Osteocyte (in vitro differentiated cells): Measurements from ENCODE around the gene IFIH1. TPM values are rescaled to one million over a fixed set of nuclear protein-coding genes. Genes with fewer than 3 reads are reported as not detected.

Experiments
- DNase-seq: peaks from one replicate; pipeline ENCODE4 v3.0.0; 2021; ENCODE audit warnings: mixed read lengths; ENCODE audit not compliant: unreplicated experiment; ENCODE audit errors: extremely low spot score
- H3K27ac Mint-ChIP-seq: one replicate; pipeline ENCODE4 v1.8.0; 2021; ENCODE audit warnings: mild to moderate bottlenecking, mixed read lengths; ENCODE audit not compliant: unreplicated experiment
- H3K27me3 Mint-ChIP-seq: one replicate; pipeline ENCODE4 v1.8.0; 2021; ENCODE audit warnings: mixed read lengths; ENCODE audit not compliant: unreplicated experiment
- H3K36me3 Mint-ChIP-seq: one replicate; pipeline ENCODE4 v1.8.0; 2021; ENCODE audit warnings: mixed read lengths; ENCODE audit not compliant: unreplicated experiment
- H3K4me1 Mint-ChIP-seq: one replicate; pipeline ENCODE4 v1.8.0; 2021; ENCODE audit warnings: mixed read lengths; ENCODE audit not compliant: unreplicated experiment
- H3K4me3 Mint-ChIP-seq: one replicate; pipeline ENCODE4 v1.8.0; 2021; ENCODE audit warnings: mild to moderate bottlenecking, moderate library complexity, mixed read lengths; ENCODE audit not compliant: unreplicated experiment
- H3K9me3 Mint-ChIP-seq: one replicate; pipeline ENCODE4 v1.8.0; 2021; ENCODE audit warnings: mixed read lengths; ENCODE audit not compliant: unreplicated experiment
- CTCF ChIP-seq: fragments of 200-600 bp; sonication (generic); IDR thresholded peaks from 2 replicates; pipeline ENCODE4 v1.5.0; 2021; ENCODE audit warnings: antibody characterized with exemption, mild to moderate bottlenecking, moderate library complexity
- total RNA-seq: library from RNA; stranded (reverse); gene quantifications from 2 replicates; pipeline ENCODE4 v1.2.1, GENCODE V29; 2021

IFIH1 gene
- total RNA-seq, 1 donor from 2014 or later, result 5.4 TPM

- Mint-ChIP-seq H3K27me3 (no peaks in the 10 kb centered on the region), H3K4me3 (no peak overlapping the region), H3K27ac (no peak overlapping the region), H3K9me3 (no peaks in the 10 kb centered on the region), H3K4me1 (no peaks in the 10 kb centered on the region), H3K36me3 (no peaks in the 10 kb centered on the region)
- no peak for TF ChIP-seq CTCF
- DNase-seq, result no peak
These were observed 18.2 kb downstream of the IFIH1 start for GRCh38 chr2:162300266-162300665.

GRCh38 chr2:162298669-162299335 is 19.7 kb downstream of the IFIH1 start:
- Mint-ChIP-seq H3K27ac (no peak overlapping the region), H3K27me3 (no peaks in the 10 kb centered on the region)

GRCh38 chr2:162297925-162298552 is 20.4 kb downstream of the IFIH1 start:
- Mint-ChIP-seq H3K36me3 (no peaks in the 10 kb centered on the region), H3K27ac (no peak overlapping the region), H3K4me3 (no peak overlapping the region), H3K4me1 (no peaks in the 10 kb centered on the region), H3K9me3 (no peaks in the 10 kb centered on the region), H3K27me3 (no peaks in the 10 kb centered on the region)
- DNase-seq, result no peak
- peak; percentile 84 for TF ChIP-seq CTCF

More at GRCh38 chr2:162298669-162299335, 19.7 kb downstream of the IFIH1 start:
- no peak for DNase-seq
- no peak for TF ChIP-seq CTCF
- no peaks in the 10 kb centered on the region for H3K36me3 Mint-ChIP-seq
- H3K4me1 Mint-ChIP-seq, result no peaks in the 10 kb centered on the region
- no peak overlapping the region for H3K4me3 Mint-ChIP-seq
- H3K9me3 Mint-ChIP-seq, result no peaks in the 10 kb centered on the region

- H3K4me1 Mint-ChIP-seq, result peaks cover 12% of the 10 kb centered on the region
- H3K4me3 Mint-ChIP-seq, result no peak overlapping the region
- no peak for TF ChIP-seq CTCF
- H3K27me3 Mint-ChIP-seq, result no peaks in the 10 kb centered on the region
- DNase-seq, result no peak
- peaks cover 3% of the 10 kb centered on the region for H3K36me3 Mint-ChIP-seq
- H3K9me3 Mint-ChIP-seq, result no peaks in the 10 kb centered on the region
- H3K27ac Mint-ChIP-seq, result no peak overlapping the region
These were observed 23.5 kb downstream of the IFIH1 start for GRCh38 chr2:162295009-162295408.

- no peak for DNase-seq
- no peak for TF ChIP-seq CTCF
- Mint-ChIP-seq H3K4me1 (peaks cover 12% of the 10 kb centered on the region), H3K27me3 (no peaks in the 10 kb centered on the region), H3K27ac (no peak overlapping the region), H3K4me3 (no peak overlapping the region), H3K36me3 (peaks cover 3% of the 10 kb centered on the region), H3K9me3 (no peaks in the 10 kb centered on the region)
These were observed 25.2 kb downstream of the IFIH1 start for GRCh38 chr2:162293122-162293786.
